K562 treated with DMSO at 1 percent for 48 hours (cell line): ENCODE results near the gene HOXD13. TPM values are rescaled to one million over a fixed set of nuclear protein-coding genes. Genes with fewer than 3 reads are reported as not detected.

ENCODE experiments used
- total RNA-seq: library from RNA; unstranded; fragments of 300-600 nt; gene quantifications from 2 replicates; pipeline ENCODE4 v1.2.3, GENCODE V29; 2022; ENCODE audit warnings: low replicate concordance; ENCODE audit errors: extremely low read depth

The HOXD13 gene
- total RNA-seq, result not detected in 2 replicates

GRCh38 chr2:176092270-176093144 is at the start of gene HOXD13:
Gene HOXD13, plus strand, starts transcription at chr2:176092721. Its CDS starts 170 bp downstream, at chr2:176092891.

DNA sequence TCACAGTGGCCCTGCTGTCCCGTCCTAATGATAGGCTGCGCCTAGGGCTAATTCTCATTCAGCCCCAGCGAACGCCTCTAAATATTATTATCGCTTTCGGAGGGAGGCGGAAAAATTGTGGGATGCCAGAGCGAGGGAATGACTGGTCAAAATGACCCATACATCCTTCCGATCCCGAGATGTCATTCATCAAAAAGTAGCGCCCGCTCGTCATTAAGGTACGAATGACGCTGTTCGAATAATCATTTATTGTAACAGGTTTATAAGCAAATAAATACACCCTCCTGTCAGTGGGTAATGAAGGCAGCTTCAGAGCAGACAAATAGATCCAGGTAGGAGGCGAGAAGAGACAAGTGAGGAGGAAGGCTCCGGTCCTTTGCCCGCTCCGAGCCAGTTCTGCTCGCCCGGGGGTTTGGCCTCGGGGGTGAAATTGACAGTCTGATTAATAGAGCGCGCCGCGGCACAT is 8.7 kb upstream of the HOXD13 start, which contains the start of gene EVX2:
TSS of gene EVX2 (minus strand) at position 167 of the 466 bp plus-strand sequence. CDS start 186 bp downstream, outside the sequence.

GRCh38 chr2:176099728-176100546 is 7.4 kb downstream of the HOXD13 start, which contains the start of gene HOXD12:
Gene HOXD12, plus strand, starts transcription at chr2:176099795. Its CDS starts 7 bp downstream, at chr2:176099802.

GRCh38 chr2:176106581-176107539 is 14.3 kb downstream of the HOXD13 start, which contains the start of gene HOXD11:
Gene HOXD11, plus strand, starts transcription at chr2:176107280. Its CDS starts 76 bp downstream, at chr2:176107356.

GRCh38 chr2:176115883-176116813 is 23.6 kb downstream of the HOXD13 start, which contains the start of gene HOXD10:
Gene HOXD10, plus strand, starts transcription at chr2:176116778. Its CDS starts 56 bp downstream, at chr2:176116834.

DNA sequence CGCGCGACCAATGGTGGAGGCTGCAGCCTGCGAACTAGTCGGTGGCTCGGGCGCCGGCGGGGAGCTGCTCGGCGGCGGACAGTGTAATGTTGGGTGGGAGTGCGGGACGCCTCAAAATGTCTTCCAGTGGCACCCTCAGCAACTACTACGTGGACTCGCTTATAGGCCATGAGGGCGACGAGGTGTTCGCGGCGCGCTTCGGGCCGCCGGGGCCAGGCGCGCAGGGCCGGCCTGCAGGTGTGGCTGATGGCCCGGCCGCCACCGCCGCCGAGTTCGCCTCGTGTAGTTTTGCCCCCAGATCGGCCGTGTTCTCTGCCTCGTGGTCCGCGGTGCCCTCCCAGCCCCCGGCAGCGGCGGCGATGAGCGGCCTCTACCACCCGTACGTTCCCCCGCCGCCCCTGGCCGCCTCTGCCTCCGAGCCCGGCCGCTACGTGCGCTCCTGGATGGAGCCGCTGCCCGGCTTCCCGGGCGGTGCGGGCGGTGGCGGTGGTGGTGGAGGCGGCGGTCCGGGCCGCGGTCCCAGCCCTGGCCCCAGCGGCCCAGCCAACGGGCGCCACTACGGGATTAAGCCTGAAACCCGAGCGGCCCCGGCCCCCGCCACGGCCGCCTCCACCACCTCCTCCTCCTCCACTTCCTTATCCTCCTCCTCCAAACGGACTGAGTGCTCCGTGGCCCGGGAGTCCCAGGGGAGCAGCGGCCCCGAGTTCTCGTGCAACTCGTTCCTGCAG is 30.3 kb downstream of the HOXD13 start, which contains the start of gene HOXD9:
TSS of gene HOXD9 (plus strand) at position 37 of the 728 bp plus-strand sequence. CDS start at position 87, 50 bp downstream.

DNA sequence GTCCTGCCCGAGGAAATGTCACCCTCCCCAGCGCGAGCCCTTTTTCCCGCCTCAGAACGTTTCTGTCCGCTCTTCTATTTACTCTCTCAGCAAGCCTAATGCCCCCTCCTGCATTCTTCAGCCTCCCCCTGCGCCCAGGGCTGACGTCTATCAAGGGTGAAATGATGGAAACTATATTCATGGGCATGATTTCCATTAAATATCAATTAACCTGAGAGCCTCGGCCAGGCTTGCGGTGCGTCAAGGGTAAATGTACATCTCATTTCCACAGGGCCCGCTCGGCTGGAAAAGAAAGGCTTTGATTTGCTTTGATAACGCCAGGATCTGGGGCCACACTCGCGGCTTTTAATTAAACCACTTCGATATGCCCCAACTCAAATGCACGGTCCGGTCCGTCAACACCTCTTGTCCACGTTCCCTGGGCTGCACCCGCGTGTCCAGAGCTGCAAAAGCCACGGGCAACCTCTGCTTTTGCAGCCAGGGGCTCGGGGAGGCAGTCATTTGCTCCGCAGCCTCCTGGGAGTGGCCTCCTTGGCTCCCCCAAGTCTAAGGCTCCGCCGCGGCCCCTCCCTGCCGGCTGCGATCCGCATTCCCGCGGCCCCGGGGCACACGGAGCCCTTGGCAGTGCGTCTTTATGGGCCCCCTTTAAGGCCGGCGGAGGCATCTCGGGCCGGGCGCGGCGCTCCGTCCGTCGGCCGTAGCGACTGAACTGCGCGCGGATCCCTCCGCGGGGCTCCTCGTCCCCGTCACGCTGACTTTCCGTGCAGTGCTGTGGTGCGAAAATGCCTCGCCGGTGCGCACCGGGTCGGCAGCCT is 36.7 kb downstream of the HOXD13 start, which contains the start of gene HOXD8:
TSS of gene HOXD8 (plus strand) at position 724 of the 815 bp plus-strand sequence. CDS start 662 bp downstream, outside the sequence.

Other genes starting within 250 kb of the HOXD13 start
- not detected in 2 replicates for gene LNPK, start 90.5 kb upstream of the HOXD13 start, total RNA-seq
- not detected in 2 replicates for gene EVX2, start 8.8 kb upstream of the HOXD13 start, total RNA-seq
- gene HOXD12, start 7.1 kb downstream of the HOXD13 start, total RNA-seq, result not detected in 2 replicates
- gene HOXD11, start 14.6 kb downstream of the HOXD13 start, total RNA-seq, result not detected in 2 replicates
- gene HOXD10, start 24.1 kb downstream of the HOXD13 start, total RNA-seq, result not detected in 2 replicates
- gene HOXD9, start 30.0 kb downstream of the HOXD13 start, total RNA-seq, result not detected in 2 replicates
- gene HOXD8, start 37.0 kb downstream of the HOXD13 start, total RNA-seq, result not detected in 2 replicates
- not detected in 2 replicates for gene HOXD4, start 58.8 kb downstream of the HOXD13 start, total RNA-seq
- not detected in 2 replicates for gene HOXD3, start 64.6 kb downstream of the HOXD13 start, total RNA-seq
- not detected in 2 replicates for gene HOXD1, start 95.9 kb downstream of the HOXD13 start, total RNA-seq
- not detected in 2 replicates for gene MTX2, start 176.7 kb downstream of the HOXD13 start, total RNA-seq